GM18861 (cell line): ENCODE measurements around the gene SPOCK2.

Experiments used
- ATAC-seq: cut with Tn5 transposase; IDR thresholded peaks from one replicate; pipeline ENCODE4 v1.9.1; 2021; ENCODE audit not compliant: unreplicated experiment

Gene SPOCK2

DNA sequence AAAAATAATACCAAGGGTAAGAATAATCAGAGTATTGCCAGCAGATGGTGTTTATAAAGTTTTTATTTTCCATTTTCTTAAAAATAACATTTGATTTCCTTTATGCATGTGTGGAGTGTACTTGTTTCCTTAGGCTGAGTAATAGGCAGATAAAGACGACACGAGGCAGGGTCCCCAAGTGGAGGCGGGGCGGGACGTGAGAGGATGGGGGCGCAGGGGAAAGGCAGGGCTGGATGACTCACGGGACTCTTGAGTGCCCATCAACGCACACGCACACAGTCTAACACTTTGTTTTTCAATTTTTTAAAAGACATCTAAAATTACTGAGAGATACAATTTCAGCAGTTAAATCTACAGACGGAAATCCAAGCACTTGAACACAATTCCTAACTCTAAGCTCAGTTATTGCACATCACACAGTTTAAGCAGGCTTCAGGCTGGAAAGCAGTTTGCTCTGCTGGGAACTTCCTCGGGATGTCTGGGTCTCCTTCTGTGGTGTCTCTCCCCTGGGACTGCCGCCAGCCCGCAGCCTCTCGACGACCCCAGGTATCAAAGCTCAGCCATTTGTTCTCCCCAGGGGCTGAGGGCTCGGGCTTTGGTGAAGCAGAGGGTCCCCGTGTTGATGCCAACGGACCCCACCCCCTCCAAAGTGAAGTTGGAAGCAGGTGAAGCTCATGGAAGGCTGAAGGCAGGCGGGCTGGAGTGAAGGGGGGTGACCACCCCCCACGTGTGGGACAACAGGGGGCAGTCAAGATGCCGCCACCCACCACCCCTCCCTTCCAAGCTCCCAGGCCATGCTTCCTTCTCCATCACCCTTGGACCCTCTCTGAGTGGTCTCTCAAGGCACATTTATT, 29.1 kb downstream of the SPOCK2 start:
- no peak for ATAC-seq

GRCh38 chr10:72058347-72058898, 29.9 kb downstream of the SPOCK2 start:
- ATAC-seq = no peak

GRCh38 chr10:72056932-72057751, 31.2 kb downstream of the SPOCK2 start:
- ATAC-seq = no peak

GRCh38 chr10:72056113-72056512, 32.2 kb downstream of the SPOCK2 start:
- ATAC-seq = no peak

- no peak for ATAC-seq
Observed at GRCh38 chr10:72053690-72054089, 34.7 kb downstream of the SPOCK2 start.

GRCh38 chr10:72050873-72051272, 37.5 kb downstream of the SPOCK2 start:
- no peak for ATAC-seq

- ATAC-seq = no peak
Observed at GRCh38 chr10:72049969-72050781, 38.2 kb downstream of the SPOCK2 start.

DNA sequence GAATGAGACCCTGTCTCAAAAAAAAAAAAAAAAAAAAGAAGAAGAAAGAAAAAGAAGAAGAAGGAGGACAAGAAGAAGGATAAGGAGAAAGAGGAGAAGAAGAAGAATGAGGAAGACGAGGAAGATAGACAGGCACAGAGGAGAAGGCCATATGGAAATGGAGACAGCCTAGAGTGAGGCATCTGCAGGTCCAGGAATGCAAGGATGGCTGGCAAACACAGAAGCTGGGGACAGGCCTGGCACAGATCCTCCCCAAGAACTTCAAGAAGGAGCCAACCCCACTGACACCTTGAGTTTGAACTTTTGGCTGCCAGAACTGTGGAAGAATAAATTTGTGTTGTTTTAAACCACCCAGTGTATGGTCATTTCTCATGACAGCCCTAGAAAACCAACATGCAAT, 38.9 kb downstream of the SPOCK2 start:
- no peak for ATAC-seq

- ATAC-seq = no peak
Observed at GRCh38 chr10:72048450-72049124, 39.8 kb downstream of the SPOCK2 start.

DNA sequence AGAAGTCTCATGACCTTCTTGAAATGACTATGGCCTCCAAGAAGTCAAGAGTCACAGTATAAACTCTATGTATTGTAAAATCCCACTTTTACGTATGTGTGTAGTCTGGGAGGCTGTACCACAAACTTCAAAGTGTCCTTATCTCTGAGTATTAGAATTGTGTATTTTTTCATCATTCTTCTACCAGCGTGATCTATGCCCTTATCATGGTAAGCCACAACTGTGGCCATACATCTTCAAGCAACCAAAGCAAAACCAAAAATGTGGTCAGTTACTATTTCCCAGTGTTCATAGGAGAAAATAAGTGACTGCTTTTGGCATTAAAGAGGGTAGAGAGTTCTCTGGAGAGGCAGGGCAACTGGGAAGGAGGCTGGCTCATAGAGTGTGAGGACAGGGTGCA, 42.8 kb downstream of the SPOCK2 start:
- ATAC-seq = no peak

DNA sequence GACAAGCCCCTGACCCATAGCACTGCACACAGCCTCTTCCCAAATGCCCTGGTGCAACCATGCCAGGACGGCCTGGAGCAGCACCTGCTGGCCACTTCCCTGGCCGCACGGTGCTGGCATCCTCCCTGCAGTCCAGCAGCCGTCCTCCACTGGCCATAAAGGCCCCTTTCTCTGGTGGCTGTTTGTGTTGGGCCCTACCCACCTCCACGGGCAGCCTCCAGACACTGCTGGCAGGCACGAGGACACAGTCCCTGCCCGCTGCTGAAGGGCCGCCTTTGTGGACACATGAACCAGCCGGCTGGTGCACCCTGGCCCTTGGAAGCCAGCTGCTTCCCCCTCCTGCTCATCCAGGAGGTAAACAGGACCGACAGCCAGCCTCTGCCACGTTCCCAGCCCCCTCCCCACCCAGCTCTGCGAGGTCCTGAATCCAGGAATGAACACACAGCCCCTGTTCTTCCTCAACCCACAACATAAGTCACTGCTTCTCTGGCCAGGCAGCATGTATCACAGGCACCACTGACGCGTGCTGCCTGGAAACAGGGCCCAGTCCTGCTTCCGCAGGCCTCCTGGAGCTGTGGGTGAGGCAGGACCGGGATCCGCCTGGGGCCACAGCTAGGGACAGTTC, 43.8 kb downstream of the SPOCK2 start:
- no peak for ATAC-seq

- ATAC-seq = no peak
Observed at GRCh38 chr10:72043016-72043834, 45.1 kb downstream of the SPOCK2 start.

GRCh38 chr10:72041491-72041890, 46.9 kb downstream of the SPOCK2 start:
- ATAC-seq = no peak

- ATAC-seq = no peak
Observed at GRCh38 chr10:72039377-72039776, 49.0 kb downstream of the SPOCK2 start.

- ATAC-seq = no peak
Observed at GRCh38 chr10:72038458-72039001, 49.8 kb downstream of the SPOCK2 start.

- ATAC-seq = no peak
Observed at GRCh38 chr10:72037811-72038210, 50.5 kb downstream of the SPOCK2 start.

- ATAC-seq = no peak
Observed at GRCh38 chr10:72037266-72037665, 51.1 kb downstream of the SPOCK2 start.

- no peak for ATAC-seq
Observed at GRCh38 chr10:72035252-72035887, 53.0 kb downstream of the SPOCK2 start.
